T-helper 1 cell (primary cell): ENCODE data around the gene UNKL.

ENCODE experiments used
- DNase-seq, 5 donors: peaks; one replicate each; pipeline ENCODE4 v3.0.0-alpha.2; 2012 to 2020

UNKL gene

GRCh38 chr16:1374418-1375297 lies 39.8 kb downstream of the UNKL start:
- DNase-seq, result no peak

- DNase-seq, result no peak
These were observed 42.1 kb downstream of the UNKL start for GRCh38 chr16:1372292-1372950.

- DNase-seq, result no peak
These were observed 43.2 kb downstream of the UNKL start for GRCh38 chr16:1371054-1371978.

- no peak for DNase-seq
These were observed 46.9 kb downstream of the UNKL start for GRCh38 chr16:1367486-1368174.

GRCh38 chr16:1366712-1367299 lies 47.7 kb downstream of the UNKL start:
- DNase-seq, result no peak

GRCh38 chr16:1366060-1366711 lies 48.3 kb downstream of the UNKL start:
- no peak for DNase-seq

GRCh38 chr16:1364510-1364909 lies 50.0 kb downstream of the UNKL start:
- DNase-seq, result no peak

- DNase-seq, result peak; percentile 43 to 64 (median 54)
These were observed 50.9 kb downstream of the UNKL start for GRCh38 chr16:1363501-1364041.

GRCh38 chr16:1362807-1363206 lies 51.7 kb downstream of the UNKL start:
- DNase-seq, result no peak

GRCh38 chr16:1361685-1362360 lies 52.7 kb downstream of the UNKL start:
- DNase-seq, result no peak

- DNase-seq, result no peak
These were observed 56.5 kb downstream of the UNKL start for GRCh38 chr16:1357906-1358566.

- no peak for DNase-seq
These were observed 58.2 kb downstream of the UNKL start for GRCh38 chr16:1356061-1356900.

GRCh38 chr16:1355591-1355990 lies 58.9 kb downstream of the UNKL start:
- no peak for DNase-seq

- DNase-seq, result no peak
These were observed 59.5 kb downstream of the UNKL start for GRCh38 chr16:1354815-1355540.

- peak; percentile 74 to 89 (median 77) for DNase-seq
These were observed 62.7 kb downstream of the UNKL start, which contains the start of the genes GNPTG and TSR3 for GRCh38 chr16:1351582-1352362. Gene GNPTG (plus strand): TSS chr16:1351931. CDS start chr16:1351966, 35 bp downstream. Gene TSR3 (minus strand): TSS chr16:1351878. CDS start chr16:1351804, 74 bp downstream.

GRCh38 chr16:1351215-1351581 lies 63.3 kb downstream of the UNKL start:
- no peak for DNase-seq

GRCh38 chr16:1350691-1351090 lies 63.8 kb downstream of the UNKL start:
- peak in 1 of 5 donors; percentile 2 for DNase-seq
